ENCODE results near the gene SCRN1. TPM values are rescaled to one million over a fixed set of nuclear protein-coding genes. Genes with fewer than 3 reads are reported as not detected.

The SCRN1 gene
- total RNA-seq, 3 donors from 2014 or later (not counting 1 experiment from before 2014, with no cell fraction given): 23.4 to 31.3 (median 26.9) TPM

DNA sequence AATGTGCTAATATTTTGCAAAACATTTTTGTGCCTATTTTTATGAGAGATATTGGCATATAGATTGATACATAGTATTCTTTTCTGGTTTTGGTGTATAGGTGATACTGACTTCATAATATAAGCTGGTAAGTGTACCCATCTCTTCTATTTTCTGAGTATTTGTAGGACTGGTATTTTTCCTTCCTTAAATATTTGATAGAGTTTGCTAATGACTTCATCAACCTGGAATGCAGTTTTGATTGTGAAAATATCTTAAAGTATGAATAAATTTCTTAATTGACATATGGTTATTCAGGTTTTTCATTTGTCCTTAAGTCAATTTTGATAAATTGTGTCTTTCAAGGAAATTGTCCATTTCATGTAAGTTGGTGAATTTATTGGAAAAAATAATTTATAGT is 6.1 kb upstream of the SCRN1 start:
- intact Hi-C loops (cut with micrococcal nuclease): no loop called here
- Mint-ChIP-seq H3K27me3 (ENCODE audit: low read depth in 2 of 2) (peaks cover 0 to 7% of the 10 kb centered on the region in 2 donors), H3K36me3 (peaks cover 14% of the 10 kb centered on the region), H3K9me3 (peaks cover 2 to 6% of the 10 kb centered on the region in 2 donors), H3K4me1 (no peaks in the 10 kb centered on the region), H3K4me3 (no peak overlapping the region), H3K27ac (no peak overlapping the region)
- TF ChIP-seq, protein P1, sequence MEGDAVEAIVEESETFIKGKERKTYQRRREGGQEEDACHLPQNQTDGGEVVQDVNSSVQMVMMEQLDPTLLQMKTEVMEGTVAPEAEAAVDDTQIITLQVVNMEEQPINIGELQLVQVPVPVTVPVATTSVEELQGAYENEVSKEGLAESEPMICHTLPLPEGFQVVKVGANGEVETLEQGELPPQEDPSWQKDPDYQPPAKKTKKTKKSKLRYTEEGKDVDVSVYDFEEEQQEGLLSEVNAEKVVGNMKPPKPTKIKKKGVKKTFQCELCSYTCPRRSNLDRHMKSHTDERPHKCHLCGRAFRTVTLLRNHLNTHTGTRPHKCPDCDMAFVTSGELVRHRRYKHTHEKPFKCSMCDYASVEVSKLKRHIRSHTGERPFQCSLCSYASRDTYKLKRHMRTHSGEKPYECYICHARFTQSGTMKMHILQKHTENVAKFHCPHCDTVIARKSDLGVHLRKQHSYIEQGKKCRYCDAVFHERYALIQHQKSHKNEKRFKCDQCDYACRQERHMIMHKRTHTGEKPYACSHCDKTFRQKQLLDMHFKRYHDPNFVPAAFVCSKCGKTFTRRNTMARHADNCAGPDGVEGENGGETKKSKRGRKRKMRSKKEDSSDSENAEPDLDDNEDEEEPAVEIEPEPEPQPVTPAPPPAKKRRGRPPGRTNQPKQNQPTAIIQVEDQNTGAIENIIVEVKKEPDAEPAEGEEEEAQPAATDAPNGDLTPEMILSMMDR (IDR thresholded peaks at IDR 0.05): no peak
- Histone ChIP-seq H3K27me3 (ENCODE audit: control insufficient read depth, insufficient read depth, low read length) (no peaks in the 10 kb centered on the region), H3K4me3 (ENCODE audit: low read length) (no peak overlapping the region), H3K9me3 (ENCODE audit: control insufficient read depth, insufficient read depth, low read length) (peaks cover 7% of the 10 kb centered on the region), H3K36me3 (ENCODE audit: control insufficient read depth, insufficient read depth, low read length) (no peaks in the 10 kb centered on the region), H3K4me1 (ENCODE audit: control insufficient read depth, insufficient read depth, low read length) (no peaks in the 10 kb centered on the region), H3K27ac (ENCODE audit: low read length) (no peak overlapping the region)
- no peak for ATAC-seq
- no peak for DNase-seq

DNA sequence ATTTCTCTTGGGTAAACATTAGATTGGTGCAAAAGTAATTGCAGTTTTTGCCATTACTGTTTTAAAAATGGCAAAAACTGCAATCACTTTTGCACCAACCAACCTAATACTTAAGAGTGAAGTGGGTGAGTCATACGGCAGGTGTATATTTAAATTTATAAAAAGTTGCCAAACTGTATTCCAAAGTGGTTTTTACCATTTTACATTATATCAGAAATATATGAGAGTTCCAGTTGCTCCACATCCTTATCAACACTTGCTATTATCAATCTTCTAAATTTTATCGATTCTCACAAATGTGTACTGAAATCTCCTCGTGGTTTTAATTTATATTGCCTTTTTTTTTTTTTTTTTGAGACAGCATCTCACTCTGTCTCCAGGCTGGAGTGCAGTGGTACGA is 3.5 kb upstream of the SCRN1 start:
- H3K27me3 Mint-ChIP-seq (ENCODE audit: low read depth in 2 of 2): peaks cover 0 to 9% of the 10 kb centered on the region in 2 donors
- H3K27ac Mint-ChIP-seq: no peak overlapping the region
- H3K27ac ChIP-seq (ENCODE audit: low read length): no peak overlapping the region

DNA sequence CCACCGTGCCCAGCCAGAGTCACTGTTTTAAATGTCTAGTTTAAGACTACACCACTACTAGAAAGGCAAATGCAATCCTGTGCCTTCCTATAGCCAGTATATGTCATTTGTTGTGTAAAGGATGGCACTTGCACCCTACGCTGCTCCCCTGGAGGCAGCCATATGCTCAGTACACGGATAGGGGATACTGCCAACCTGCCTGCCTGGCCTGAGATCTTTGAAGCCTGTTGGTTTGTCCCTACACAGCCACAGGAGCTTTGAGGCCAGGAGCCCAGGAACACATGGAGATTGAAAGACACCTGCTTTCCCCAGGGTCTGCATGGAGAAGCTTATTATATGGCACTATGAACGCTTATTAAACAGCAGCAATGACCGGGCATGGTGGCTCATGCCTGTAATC is 2.3 kb upstream of the SCRN1 start:
- ATAC-seq: no peak
- WGBS (ENCODE audit: insufficient coverage): 97% methylated on average over 5 of the region's 5 CpGs
- no peak overlapping the region for H3K4me3 ChIP-seq (ENCODE audit: low read length)
- Mint-ChIP-seq H3K27ac (no peak overlapping the region), H3K27me3 (ENCODE audit: low read depth in 2 of 2) (peaks cover 0 to 5% of the 10 kb centered on the region in 2 donors), H3K9me3 (peaks cover 2 to 4% of the 10 kb centered on the region in 2 donors), H3K4me1 (peaks cover 20 to 23% of the 10 kb centered on the region in 2 donors), H3K36me3 (peaks cover 7% of the 10 kb centered on the region), H3K4me3 (no peak overlapping the region)
- no peaks in the 10 kb centered on the region for H3K27me3 ChIP-seq (ENCODE audit: control insufficient read depth, insufficient read depth, low read length)
- intact Hi-C loops (cut with micrococcal nuclease): no loop called here
- peaks cover 7% of the 10 kb centered on the region for H3K9me3 ChIP-seq (ENCODE audit: control insufficient read depth, insufficient read depth, low read length)
- TF ChIP-seq, protein P1 (IDR thresholded peaks at IDR 0.05): no peak
- H3K27ac ChIP-seq (ENCODE audit: low read length): no peak overlapping the region
- no peaks in the 10 kb centered on the region for H3K36me3 ChIP-seq (ENCODE audit: control insufficient read depth, insufficient read depth, low read length)
- no peak for DNase-seq
- peaks cover 16% of the 10 kb centered on the region for H3K4me1 ChIP-seq (ENCODE audit: control insufficient read depth, insufficient read depth, low read length)

More for the DNA sequence above, 3.5 kb upstream of the SCRN1 start:
- Mint-ChIP-seq H3K36me3 (peaks cover 14% of the 10 kb centered on the region), H3K9me3 (peaks cover 2 to 6% of the 10 kb centered on the region in 2 donors), H3K4me1 (peaks cover 12 to 13% of the 10 kb centered on the region in 2 donors), H3K4me3 (no peak overlapping the region)
- no peaks in the 10 kb centered on the region for H3K36me3 ChIP-seq (ENCODE audit: control insufficient read depth, insufficient read depth, low read length)
- TF ChIP-seq, protein P1 (IDR thresholded peaks at IDR 0.05): no peak
- no peak overlapping the region for H3K4me3 ChIP-seq (ENCODE audit: low read length)
- H3K9me3 ChIP-seq (ENCODE audit: control insufficient read depth, insufficient read depth, low read length): peaks cover 7% of the 10 kb centered on the region
- 96% methylated on average over 3 of the region's 4 CpGs for WGBS (ENCODE audit: insufficient coverage)
- DNase-seq: no peak
- peaks cover 12% of the 10 kb centered on the region for H3K4me1 ChIP-seq (ENCODE audit: control insufficient read depth, insufficient read depth, low read length)
- no peak for ATAC-seq
- no peaks in the 10 kb centered on the region for H3K27me3 ChIP-seq (ENCODE audit: control insufficient read depth, insufficient read depth, low read length)
- intact Hi-C loops (cut with micrococcal nuclease): no loop called here

DNA sequence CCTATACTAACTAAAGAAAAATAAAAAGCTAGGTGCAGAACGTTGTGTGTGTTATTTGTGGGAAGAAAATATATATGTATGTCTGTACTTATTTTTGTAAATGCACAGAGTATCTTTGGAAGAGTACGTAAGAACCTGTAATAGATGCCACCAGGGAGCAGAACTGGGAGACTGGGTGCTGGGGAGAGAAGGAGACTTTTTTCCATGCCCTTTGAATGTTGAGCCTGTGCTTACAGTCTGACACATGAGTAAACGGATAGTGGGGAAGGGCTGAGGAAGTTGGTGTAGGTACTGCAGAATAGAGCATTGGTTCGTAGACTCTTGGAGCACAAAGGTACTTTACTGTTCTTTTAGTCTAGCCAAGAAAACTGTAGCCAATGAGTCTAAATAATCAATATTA is 1.3 kb upstream of the SCRN1 start:
- Histone ChIP-seq H3K27ac (ENCODE audit: low read length) (no peak overlapping the region), H3K9me3 (ENCODE audit: control insufficient read depth, insufficient read depth, low read length) (peaks cover 3% of the 10 kb centered on the region), H3K27me3 (ENCODE audit: control insufficient read depth, insufficient read depth, low read length) (no peaks in the 10 kb centered on the region), H3K4me3 (ENCODE audit: low read length) (no peak overlapping the region), H3K36me3 (ENCODE audit: control insufficient read depth, insufficient read depth, low read length) (no peaks in the 10 kb centered on the region), H3K4me1 (ENCODE audit: control insufficient read depth, insufficient read depth, low read length) (peaks cover 16% of the 10 kb centered on the region)
- Mint-ChIP-seq H3K36me3 (no peaks in the 10 kb centered on the region), H3K9me3 (no peaks in the 10 kb centered on the region), H3K27me3 (ENCODE audit: low read depth in 2 of 2) (peaks cover 0 to 2% of the 10 kb centered on the region in 2 donors), H3K27ac (no peak overlapping the region), H3K4me1 (peaks cover 22 to 25% of the 10 kb centered on the region in 2 donors), H3K4me3 (peak overlapping the region; percentile 67)
- intact Hi-C loops (cut with micrococcal nuclease): no loop called here
- TF ChIP-seq, protein P1 (IDR thresholded peaks at IDR 0.05): no peak
- DNase-seq: no peak
- no peak for ATAC-seq
- WGBS (ENCODE audit: insufficient coverage): 91% methylated on average over 4 of the region's 4 CpGs
